Spleen (tissue), 7 donors: ENCODE measurements around the gene MRPS9.

Experiments
- POLR2AphosphoS5 ChIP-seq, 3 donors: sonication (generic); formaldehyde crosslinking; IDR thresholded peaks; one replicate each; pipeline ENCODE4 v1.5.1; 2017; ENCODE audit warnings: antibody characterized with exemption in 3 of 3
- TF ChIP-seq, protein P1 (sequence below), 11 experiments: fragments of 200-600 bp in 7 of 11; fragments of 450-650 bp in 4 of 11; sonication (generic) in 4 of 11; IDR thresholded peaks in 8 of 11; conservative IDR thresholded peaks in 3 of 11; 1 replicate in 7 of 11; 2 replicates in 4 of 11; pipeline versions ENCODE4 v1.4.0 to v1.8.0; 2016 to 2021; ENCODE audit warnings: antibody characterized with exemption in 11 of 11, inconsistent platforms in 4 of 11, mild to moderate bottlenecking in 1 of 11
- donor health status: DM: no; HTN: no; CAD: no; lungs with moderate emphysema.
- donor health status: DM: no; HTN: no; CAD: no.
- donor health status: DM: no; HTN: no; CAD: no.

DNA sequence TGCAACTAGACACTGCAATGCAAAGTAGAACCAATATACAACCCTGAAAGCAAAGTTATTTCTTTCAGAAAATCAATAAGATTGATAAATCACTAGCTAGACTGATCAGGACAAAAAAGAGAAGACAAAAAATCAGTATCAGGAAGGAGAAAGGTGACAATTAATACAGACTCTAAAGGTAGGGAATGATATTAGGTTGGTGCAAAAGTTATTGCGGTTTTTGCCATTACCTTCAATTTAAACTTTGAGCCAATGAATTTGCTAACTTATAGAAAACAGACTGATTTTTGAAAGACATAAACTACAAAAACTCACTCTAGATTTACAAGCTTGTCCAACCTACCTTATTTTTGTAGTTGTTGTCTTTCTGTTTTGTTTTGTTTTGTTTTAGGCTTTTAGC lies 30.5 kb upstream of the MRPS9 start:
- TF ChIP-seq, protein P1, sequence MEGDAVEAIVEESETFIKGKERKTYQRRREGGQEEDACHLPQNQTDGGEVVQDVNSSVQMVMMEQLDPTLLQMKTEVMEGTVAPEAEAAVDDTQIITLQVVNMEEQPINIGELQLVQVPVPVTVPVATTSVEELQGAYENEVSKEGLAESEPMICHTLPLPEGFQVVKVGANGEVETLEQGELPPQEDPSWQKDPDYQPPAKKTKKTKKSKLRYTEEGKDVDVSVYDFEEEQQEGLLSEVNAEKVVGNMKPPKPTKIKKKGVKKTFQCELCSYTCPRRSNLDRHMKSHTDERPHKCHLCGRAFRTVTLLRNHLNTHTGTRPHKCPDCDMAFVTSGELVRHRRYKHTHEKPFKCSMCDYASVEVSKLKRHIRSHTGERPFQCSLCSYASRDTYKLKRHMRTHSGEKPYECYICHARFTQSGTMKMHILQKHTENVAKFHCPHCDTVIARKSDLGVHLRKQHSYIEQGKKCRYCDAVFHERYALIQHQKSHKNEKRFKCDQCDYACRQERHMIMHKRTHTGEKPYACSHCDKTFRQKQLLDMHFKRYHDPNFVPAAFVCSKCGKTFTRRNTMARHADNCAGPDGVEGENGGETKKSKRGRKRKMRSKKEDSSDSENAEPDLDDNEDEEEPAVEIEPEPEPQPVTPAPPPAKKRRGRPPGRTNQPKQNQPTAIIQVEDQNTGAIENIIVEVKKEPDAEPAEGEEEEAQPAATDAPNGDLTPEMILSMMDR (IDR thresholded peaks at IDR 0.05 in 8 of 11, conservative IDR thresholded peaks at IDR 0.05 in 3 of 11) = no peak
- no peak for TF ChIP-seq POLR2AphosphoS5 (IDR thresholded peaks at IDR 0.05)
